Measurements from ENCODE around the gene SARNP. TPM values are rescaled to one million over a fixed set of nuclear protein-coding genes. Genes with fewer than 3 reads are reported as not detected.

SARNP gene
- total and polyA plus RNA-seq, 9 of the 15 experiments (the other 6 are each of a cell fraction or from before 2014, with no cell fraction given), result 70.1 to 400 (median 198) TPM

DNA sequence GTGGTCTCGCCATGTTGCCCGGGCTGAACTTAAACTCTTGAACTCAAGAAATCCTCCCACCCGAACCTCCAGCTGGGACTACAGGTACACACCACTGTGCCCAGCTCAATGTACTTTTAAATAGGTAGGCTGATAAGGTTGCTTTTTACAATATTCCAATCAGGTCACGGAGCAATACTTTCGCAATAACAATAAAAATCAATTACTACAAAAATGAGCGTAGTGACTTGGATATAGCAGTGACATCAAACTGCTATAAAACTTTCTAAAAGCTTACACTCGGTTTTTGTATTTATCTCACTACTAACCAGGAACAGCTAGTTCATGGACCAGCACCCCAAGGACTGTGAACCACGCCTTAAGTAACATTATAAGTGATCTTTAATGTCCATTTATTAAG, 10.5 kb downstream of the SARNP start:
- peaks cover 91% of the 10 kb centered on the region for H3K79me2 ChIP-seq (ENCODE audit: control insufficient read depth, insufficient read depth, low read length)
- TF ChIP-seq CEBPG (CRISPR knock-in tag; IDR thresholded peaks at IDR 0.05) (no peak), CEBPG (tag; conservative IDR thresholded peaks at IDR 0.05 in 1 of 2, IDR thresholded peaks at IDR 0.05 in 1 of 2) (0 out of 4 replicates have a peak, but pooled peaks of 1 of the 2 experiments have one; percentile 17), KAT8 (IDR thresholded peaks at IDR 0.05; ENCODE audit: low read depth) (no peak), CEBPB (tag; IDR thresholded peaks at IDR 0.05) (peak; percentile 61; the same call in 1 of the 2 replicates)
- no peaks in the 10 kb centered on the region for H3K4me1 ChIP-seq (replicated peaks in 1 of 2; ENCODE audit: control insufficient read depth in 2 of 2, insufficient read depth in 2 of 2, low read length in 2 of 2)
- DNase-seq (ENCODE audit: extremely low read depth in 1 of 4, low spot score in 3 of 4) (no peak), ATAC-seq (no peak), FAIRE-seq (no peak)
- no peak overlapping the region for H3K4me2 ChIP-seq (ENCODE audit: insufficient read depth, low read length)
- H3K9me1 ChIP-seq (ENCODE audit: control insufficient read depth, insufficient read depth, low read length), result no peaks in the 10 kb centered on the region
- ChIA-PET POLR2A (interaction anchor here (0.6 to 3.8 kb wide), 4 partner anchors 10 to 217 kb away, joined by 3 to 20 read pairs (median 3); partner anchors contain the start of genes ORMDL2 and SARNP), CTCF (ENCODE audit: low intra/inter-chr PET ratio) (no interaction called here)
- BruUV-seq (replicated peaks), result no TSS peak
- peaks cover 77% of the 10 kb centered on the region for H3K36me3 ChIP-seq (ENCODE audit: control insufficient read depth, insufficient read depth, low read length)
- 95% methylated on average over 8 of the region's 8 CpGs for WGBS (ENCODE audit: insufficient coverage, low coverage, missing lambda C conversion rate)
- no peak overlapping the region for H3K9ac ChIP-seq (ENCODE audit: insufficient read depth in 1 of 2, low read depth in 2 of 2, low read length in 2 of 2)
- intact Hi-C loops (cut with micrococcal nuclease), result no loop called here
- no peaks in the 10 kb centered on the region for H3K27me3 ChIP-seq (ENCODE audit: control insufficient read depth in 2 of 2, insufficient read depth in 2 of 2, low read length in 2 of 2)
- no peaks in the 10 kb centered on the region for H3K9me3 ChIP-seq (replicated peaks; ENCODE audit: control insufficient read depth, insufficient read depth, low read depth, low read length)
- no peak overlapping the region for H3K27ac ChIP-seq (ENCODE audit: extremely low read depth, low read depth, low read length)
- H4K20me1 ChIP-seq (replicated peaks; ENCODE audit: control insufficient read depth, insufficient read depth, low read length), result peaks cover 14% of the 10 kb centered on the region; the same call in 1 of the 2 replicates
- no peak overlapping the region for H2AFZ ChIP-seq (ENCODE audit: low read depth, low read length)
- in situ Hi-C loops (cut with MboI), result no loop called here
- no peak overlapping the region for H3K4me3 ChIP-seq

- no peak overlapping the region for H3K4me3 ChIP-seq
- FAIRE-seq (no peak), ATAC-seq (no peak), DNase-seq (ENCODE audit: extremely low read depth in 1 of 4, low spot score in 3 of 4) (no peak)
- no peak overlapping the region for H3K9ac ChIP-seq (ENCODE audit: insufficient read depth in 1 of 2, low read depth in 2 of 2, low read length in 2 of 2)
- intact Hi-C loops (cut with micrococcal nuclease), result loop anchor here (1.0 kb wide), 2 partner anchors 53 to 59 kb away; no protein-coding TSS in a partner anchor
- H3K4me1 ChIP-seq (replicated peaks in 1 of 2; ENCODE audit: control insufficient read depth in 2 of 2, insufficient read depth in 2 of 2, low read length in 2 of 2), result no peaks in the 10 kb centered on the region
- WGBS (ENCODE audit: insufficient coverage, low coverage, missing lambda C conversion rate), result 93% methylated on average over 4 of the region's 4 CpGs
- H3K9me1 ChIP-seq (ENCODE audit: control insufficient read depth, insufficient read depth, low read length), result no peaks in the 10 kb centered on the region
- no peak overlapping the region for H3K4me2 ChIP-seq (ENCODE audit: insufficient read depth, low read length)
- H2AFZ ChIP-seq (ENCODE audit: low read depth, low read length), result no peak overlapping the region
- no peaks in the 10 kb centered on the region for H4K20me1 ChIP-seq (replicated peaks; ENCODE audit: control insufficient read depth, insufficient read depth, low read length)
- no TSS peak for BruUV-seq (replicated peaks)
- peaks cover 19% of the 10 kb centered on the region; the same call in 1 of the 3 replicates for H3K79me2 ChIP-seq (ENCODE audit: control insufficient read depth, insufficient read depth, low read length)
- ChIA-PET CTCF (ENCODE audit: low intra/inter-chr PET ratio) (interaction anchor here (2.8 kb wide), 1 partner anchor 58 kb away, joined by 14 read pairs; no protein-coding TSS in a partner anchor), POLR2A (interaction anchor here (1.1 to 5.4 kb wide), 3 partner anchors 15 to 73 kb away, joined by 4 to 26 read pairs (median 10); partner anchors contain the start of genes ORMDL2 and SARNP)
- H3K27me3 ChIP-seq (ENCODE audit: control insufficient read depth in 2 of 2, insufficient read depth in 2 of 2, low read length in 2 of 2), result no peaks in the 10 kb centered on the region
- no peak overlapping the region for H3K27ac ChIP-seq (ENCODE audit: extremely low read depth, low read depth, low read length)
- H3K9me3 ChIP-seq (replicated peaks; ENCODE audit: control insufficient read depth, insufficient read depth, low read depth, low read length), result no peaks in the 10 kb centered on the region
- H3K36me3 ChIP-seq (ENCODE audit: control insufficient read depth, insufficient read depth, low read length), result peaks cover 96% of the 10 kb centered on the region
- in situ Hi-C loops (cut with MboI), result no loop called here
- TF ChIP-seq CTBP1 (IDR thresholded peaks at IDR 0.05; ENCODE audit: borderline replicate concordance) (no peak), XRCC3 (IDR thresholded peaks at IDR 0.05) (no peak), ZNF124 (CRISPR knock-in tag; IDR thresholded peaks at IDR 0.05) (no peak), FOXA1 (IDR thresholded peaks at IDR 0.05; ENCODE audit: borderline replicate concordance) (no peak), FOXM1 (IDR thresholded peaks at IDR 0.05; ENCODE audit: low read depth) (no peak), FOXM1 (CRISPR knock-in tag; IDR thresholded peaks at IDR 0.05; ENCODE audit: low read depth) (no peak), SNAPC5 (CRISPR knock-in tag; IDR thresholded peaks at IDR 0.05) (no peak), DACH1 (IDR thresholded peaks at IDR 0.05; ENCODE audit: partially characterized antibody) (no peak), MITF (IDR thresholded peaks at IDR 0.05) (no peak)
- TF ChIP-seq, protein P1, sequence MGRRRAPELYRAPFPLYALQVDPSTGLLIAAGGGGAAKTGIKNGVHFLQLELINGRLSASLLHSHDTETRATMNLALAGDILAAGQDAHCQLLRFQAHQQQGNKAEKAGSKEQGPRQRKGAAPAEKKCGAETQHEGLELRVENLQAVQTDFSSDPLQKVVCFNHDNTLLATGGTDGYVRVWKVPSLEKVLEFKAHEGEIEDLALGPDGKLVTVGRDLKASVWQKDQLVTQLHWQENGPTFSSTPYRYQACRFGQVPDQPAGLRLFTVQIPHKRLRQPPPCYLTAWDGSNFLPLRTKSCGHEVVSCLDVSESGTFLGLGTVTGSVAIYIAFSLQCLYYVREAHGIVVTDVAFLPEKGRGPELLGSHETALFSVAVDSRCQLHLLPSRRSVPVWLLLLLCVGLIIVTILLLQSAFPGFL (CRISPR knock-in tag; IDR thresholded peaks at IDR 0.05), result no peak
Observed at GRCh38 chr12:55797550-55797949, 20.0 kb downstream of the SARNP start.

Data from K562 (cell line).